ENCODE results near the gene ADCY3. TPM values are rescaled to one million over a fixed set of nuclear protein-coding genes. Genes with fewer than 3 reads are reported as not detected.

ADCY3 gene
- polyA plus RNA-seq, 1 of the 3 experiments (the other 2 are of a cell fraction): 53.9 TPM

GRCh38 chr2:24825883-24826772 lies 93.9 kb downstream of the ADCY3 start:
- no peaks in the 10 kb centered on the region for H3K9me2 ChIP-seq
- ChIA-PET CTCF (interaction anchor here (0.7 to 16.7 kb wide), 15 partner anchors 11 to 742 kb away, joined by 3 to 269 read pairs (median 9); partner anchors contain the start of genes CENPO, NCOA1, PTRHD1 and TP53I3), POLR2A (no interaction called here)
- H3K27me3 ChIP-seq (ENCODE audit: insufficient read depth): no peaks in the 10 kb centered on the region
- H3F3A ChIP-seq (replicated peaks; ENCODE audit: insufficient read depth): peaks cover 12% of the 10 kb centered on the region
- no peaks in the 10 kb centered on the region for H3K79me2 ChIP-seq (ENCODE audit: insufficient read depth)
- H3K27ac ChIP-seq (ENCODE audit: low read depth in 2 of 2, low read length in 1 of 2): no peak overlapping the region
- H3K4me2 ChIP-seq: no peak overlapping the region
- peak; percentile 23 for DNase-seq
- no peak overlapping the region for H3K4me3 ChIP-seq (ENCODE audit: low read depth in 2 of 2, low read length in 1 of 2)
- 89% methylated on average over 13 of the region's 14 CpGs for WGBS (ENCODE audit: low lambda C conversion rate)
- TF ChIP-seq GABPA (IDR thresholded peaks at IDR 0.05; ENCODE audit: low read depth) (no peak), CTCF (IDR thresholded peaks at IDR 0.05) (no peak), FOXM1 (IDR thresholded peaks at IDR 0.05; ENCODE audit: low read depth) (no peak), GATA2 (CRISPR knock-in tag; IDR thresholded peaks at IDR 0.05) (no peak), MXI1 (IDR thresholded peaks at IDR 0.05; ENCODE audit: low read depth, low read length) (no peak), FOSL2 (IDR thresholded peaks at IDR 0.05; ENCODE audit: borderline replicate concordance, low read depth) (no peak), SMC3 (IDR thresholded peaks at IDR 0.05; ENCODE audit: low read depth, low read length) (no peak), POLR2AphosphoS5 (IDR thresholded peaks at IDR 0.05; ENCODE audit: low read depth, low read length) (no peak), REST (IDR thresholded peaks at IDR 0.05; ENCODE audit: low read depth, low read length) (no peak), JUND (IDR thresholded peaks at IDR 0.05) (no peak), SIN3A (IDR thresholded peaks at IDR 0.05; ENCODE audit: borderline replicate concordance, low read depth, low read length) (no peak), YY1 (IDR thresholded peaks at IDR 0.05; ENCODE audit: low read depth) (no peak), NRF1 (IDR thresholded peaks at IDR 0.05; ENCODE audit: low read depth, low read length) (no peak), ZBTB33 (IDR thresholded peaks at IDR 0.05; ENCODE audit: borderline replicate concordance, low read depth) (no peak), NFIC (IDR thresholded peaks at IDR 0.05; ENCODE audit: borderline replicate concordance) (no peak), FOXJ3 (CRISPR knock-in tag; IDR thresholded peaks at IDR 0.05) (no peak), IRF3 (IDR thresholded peaks at IDR 0.05; ENCODE audit: low read depth, low read length) (no peak), RAD21 (IDR thresholded peaks at IDR 0.05; ENCODE audit: low read length) (no peak), RCOR1 (IDR thresholded peaks at IDR 0.05; ENCODE audit: low read length) (no peak)
- peaks cover 9 to 18% of the 10 kb centered on the region in 2 experiments for H3K36me3 ChIP-seq (replicated peaks in 1 of 2; ENCODE audit: control insufficient read depth in 1 of 2, insufficient read depth in 2 of 2, low read length in 1 of 2)
- H4K20me1 ChIP-seq (ENCODE audit: insufficient read depth): no peaks in the 10 kb centered on the region
- no peak overlapping the region for H2AFZ ChIP-seq (ENCODE audit: low read depth)
- no peak overlapping the region for H3K9ac ChIP-seq
- peaks cover 7 to 11% of the 10 kb centered on the region in 2 experiments; a peak in 1 of 4 replicates for H3K4me1 ChIP-seq (ENCODE audit: control insufficient read depth in 1 of 2, insufficient read depth in 2 of 2, low read depth in 1 of 2, low read length in 1 of 2)
- H3K9me3 ChIP-seq: no peaks in the 10 kb centered on the region
